GM13977 (cell line): Measurements from ENCODE around the gene ANKMY1.
A peak's percentile ranks its signal among the peaks of the same experiment; 100 is the strongest.
"Not testable (repeated sequence)": the region's sequence is repeated elsewhere in the genome, so short reads cannot be mapped to it uniquely, and the experiment has no call there.

Source experiments
- DNase-seq: peaks from one replicate; pipeline ENCODE4 v3.0.0; 2012; ENCODE audit warnings: low spot score
- CTCF ChIP-seq: IDR thresholded peaks from 2 replicates; pipeline ENCODE4 v1.5.1; 2012; ENCODE audit warnings: mild to moderate bottlenecking, control low read depth; ENCODE audit not compliant: insufficient read depth; ENCODE audit errors: extremely low read depth, missing control alignments
- in situ Hi-C: fragments of 300-500 bp; cut with MboI; formaldehyde crosslinking; loops from one replicate; pipeline ENCODE4 v1.12.0; 2022; ENCODE audit warnings: low sequenced_read_pairs, low pct_unique_long_range_greater_than_20kb, mixed read lengths, inconsistent platforms; ENCODE audit not compliant: unreplicated experiment

Gene ANKMY1

GRCh38 chr2:240500561-240501423 is 57.0 kb downstream of the ANKMY1 start:
- no peak for TF ChIP-seq CTCF
- in situ Hi-C loops, result loop anchor here (10.0 to 25.0 kb wide), 2 partner anchors 204 to 337 kb away; no protein-coding TSS in a partner anchor
- DNase-seq, result no peak

- in situ Hi-C loops, result loop anchor here (10.0 to 25.0 kb wide), 2 partner anchors 205 to 338 kb away; no protein-coding TSS in a partner anchor
- no peak for DNase-seq
- TF ChIP-seq CTCF, result no peak
Observed at GRCh38 chr2:240499309-240500301, 58.2 kb downstream of the ANKMY1 start.

- in situ Hi-C loops, result no loop called here
- no peak for DNase-seq
- TF ChIP-seq CTCF, result no peak
Observed at GRCh38 chr2:240498958-240499260, 58.9 kb downstream of the ANKMY1 start.

GRCh38 chr2:240498171-240498957 is 59.4 kb downstream of the ANKMY1 start:
- in situ Hi-C loops, result no loop called here
- TF ChIP-seq CTCF, result no peak
- DNase-seq, result no peak

- DNase-seq, in situ Hi-C loops: not testable (repeated sequence)
Observed at GRCh38 chr2:240497082-240497481, 60.7 kb downstream of the ANKMY1 start.

GRCh38 chr2:240494942-240495341 is 62.8 kb downstream of the ANKMY1 start:
- peak; percentile 8 for TF ChIP-seq CTCF
- DNase-seq, in situ Hi-C loops: not testable (repeated sequence)
